ENCODE results near the gene KY. TPM values are rescaled to one million over a fixed set of nuclear protein-coding genes. Genes with fewer than 3 reads are reported as not detected.

Gene KY
- total RNA-seq = 1.6 and 4.3 TPM in 2 replicates
- polyA plus RNA-seq (2012) = 0.28 TPM

DNA sequence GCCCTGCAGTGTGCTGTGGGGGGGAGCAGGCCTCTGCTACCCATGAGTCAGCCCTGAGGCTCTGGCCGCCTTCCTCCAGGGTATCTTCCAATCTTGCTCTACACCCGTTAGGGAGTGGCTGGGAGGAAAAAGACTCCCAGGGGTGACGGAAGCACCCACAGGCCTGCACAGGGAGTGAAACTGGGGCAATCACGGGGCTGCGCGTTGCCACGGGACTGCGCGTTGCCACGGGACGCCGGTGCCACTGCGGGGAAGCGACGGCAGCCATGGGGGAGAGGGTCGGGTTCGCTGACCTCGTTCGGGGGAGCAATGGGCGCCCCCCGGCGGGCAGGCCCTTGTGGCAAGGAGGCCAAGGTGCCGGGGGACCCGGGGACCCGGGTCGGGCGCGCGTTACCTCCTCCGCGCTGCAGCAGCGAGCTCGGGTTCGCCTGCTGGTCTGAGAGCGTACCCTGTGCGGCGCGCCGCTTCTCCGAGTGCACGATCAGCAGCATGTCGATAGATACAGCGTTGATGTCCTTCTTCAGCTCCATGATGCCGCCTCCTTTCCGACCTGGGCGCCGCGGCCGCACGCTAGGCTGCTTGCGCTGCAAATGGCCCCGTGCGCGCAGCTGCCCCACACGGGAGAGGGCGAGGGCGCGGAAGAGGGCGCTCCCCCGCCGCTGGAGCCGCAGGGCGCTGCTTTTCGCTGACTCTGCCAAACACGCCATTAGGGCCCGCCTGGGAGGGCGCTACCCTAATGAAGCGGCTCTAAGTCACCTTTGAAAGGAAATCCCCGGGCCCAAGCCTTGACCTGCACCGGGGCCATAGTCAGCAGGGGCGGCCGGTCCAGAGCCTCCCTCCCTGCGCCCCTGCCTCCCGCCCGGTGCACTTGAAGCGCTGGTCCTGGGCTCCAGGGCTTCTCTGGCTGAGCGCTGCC is at the start of gene KY:
Gene KY, minus strand, starts transcription at position 592 of the 916 bp plus-strand sequence. Its CDS starts 62 bp downstream, at position 530.
- peak; percentile 65 for DNase-seq (ENCODE audit: low read depth)

DNA sequence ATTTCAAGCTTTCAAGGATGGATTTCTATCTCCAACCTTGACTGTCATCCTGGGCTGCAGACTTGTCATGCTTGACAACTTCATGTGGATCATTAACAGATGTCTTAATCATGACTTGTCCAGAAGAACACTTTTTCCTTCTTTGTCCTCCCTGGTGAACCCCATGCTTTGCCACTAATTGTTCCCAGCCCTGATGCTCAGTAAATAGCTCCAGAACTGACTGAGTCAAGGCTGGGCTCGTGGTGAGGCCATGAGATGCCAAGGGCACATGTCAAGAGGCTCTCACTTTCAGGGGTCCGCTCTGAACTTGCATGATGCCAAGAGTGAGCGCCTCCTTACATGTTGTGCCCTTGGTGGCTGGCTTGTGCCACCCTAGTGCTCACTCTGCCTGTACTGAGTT is 48.9 kb upstream of the KY start:
- DNase-seq (ENCODE audit: low read depth) = no peak

DNA sequence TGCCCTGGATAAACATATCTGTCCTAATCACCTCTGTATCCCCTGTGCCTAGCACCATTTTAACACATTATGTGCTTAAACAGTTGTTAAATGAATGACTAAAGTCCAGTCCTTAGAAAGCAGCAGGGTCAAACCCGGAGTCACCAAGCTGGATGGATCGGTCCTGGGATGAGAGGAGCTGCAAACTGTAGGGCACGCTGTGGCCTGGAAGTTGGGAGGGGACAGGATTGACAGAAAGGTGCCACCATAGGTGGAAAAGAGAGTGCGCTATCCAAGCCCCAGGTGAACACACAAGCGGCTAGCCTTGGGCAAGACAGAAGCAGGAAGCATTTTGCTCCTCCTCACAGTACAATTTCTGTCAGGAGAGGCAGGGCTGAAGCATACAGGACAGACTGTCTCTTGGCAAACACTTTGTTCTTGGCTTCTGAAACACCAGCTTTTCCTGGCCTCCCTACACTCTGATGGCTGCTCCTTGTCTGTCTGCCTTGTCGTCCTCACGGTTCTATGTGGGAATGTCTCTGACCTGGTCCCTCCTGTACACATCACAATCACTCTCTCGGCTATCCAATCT is 48.4 kb upstream of the KY start:
- no peak for DNase-seq (ENCODE audit: low read depth)

DNA sequence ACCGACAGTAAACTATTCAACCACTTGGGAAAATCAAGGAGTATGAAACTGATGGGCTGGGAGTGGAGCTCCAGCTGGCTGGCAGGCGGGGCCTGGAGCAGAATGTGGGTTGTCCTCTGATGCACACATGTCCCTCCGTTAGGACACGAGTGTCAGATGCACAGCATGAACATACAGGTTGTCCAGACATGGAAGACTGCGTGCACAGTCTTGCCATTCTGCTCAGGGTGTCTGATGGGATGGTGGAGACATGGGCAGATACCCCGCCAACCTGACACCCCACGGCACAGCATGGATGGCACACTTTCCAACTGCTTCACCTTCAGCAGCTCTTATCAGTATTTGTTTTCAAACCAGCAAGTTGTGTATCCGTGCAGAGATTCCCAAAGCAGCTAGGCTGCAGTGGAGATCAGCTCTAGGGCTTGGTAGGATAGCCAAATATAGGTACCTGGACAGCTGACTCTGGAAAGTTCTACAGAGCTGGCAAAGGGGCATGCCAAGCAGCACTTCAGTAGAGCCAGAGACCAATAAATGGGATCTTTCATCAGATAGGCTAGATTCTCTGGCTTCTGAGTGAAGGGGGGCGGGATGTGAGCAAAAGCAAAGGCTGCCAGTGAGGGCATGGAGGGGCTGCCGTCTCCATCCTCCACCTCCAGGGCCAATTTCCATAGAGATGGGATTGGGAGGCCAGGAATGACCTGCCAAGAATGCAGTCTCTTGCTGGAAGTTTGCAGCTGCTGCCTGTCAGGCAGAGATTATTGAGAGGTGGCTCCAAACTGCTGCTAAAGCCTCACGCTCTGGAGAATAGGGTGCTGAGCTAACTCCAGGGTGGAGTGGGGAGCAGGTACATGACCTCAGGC is 47.2 kb upstream of the KY start:
- DNase-seq (ENCODE audit: low read depth) = no peak

DNA sequence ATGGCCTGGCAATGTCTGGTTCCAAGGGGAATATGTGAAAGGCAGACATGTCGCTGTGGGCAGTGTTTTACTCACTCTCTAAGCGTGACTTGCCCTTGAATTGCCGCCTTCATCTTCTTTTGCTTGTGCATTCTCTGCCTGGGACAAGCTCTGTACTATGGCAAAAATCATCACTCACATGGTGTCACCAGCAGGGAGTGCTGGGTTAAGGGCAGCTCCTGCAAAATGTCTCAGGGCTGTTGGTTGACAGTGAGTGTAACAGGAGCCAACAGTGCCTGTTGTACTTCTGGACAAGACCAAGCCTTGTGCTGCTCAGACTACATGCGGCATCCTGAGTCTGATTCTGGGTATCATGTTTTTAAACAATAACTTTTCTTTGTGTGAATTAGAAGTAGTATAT is 45.3 kb upstream of the KY start:
- DNase-seq (ENCODE audit: low read depth) = no peak

- DNase-seq (ENCODE audit: low read depth) = no peak
Measured at GRCh38 chr3:134694946-134695543, 44.2 kb upstream of the KY start.

DNA sequence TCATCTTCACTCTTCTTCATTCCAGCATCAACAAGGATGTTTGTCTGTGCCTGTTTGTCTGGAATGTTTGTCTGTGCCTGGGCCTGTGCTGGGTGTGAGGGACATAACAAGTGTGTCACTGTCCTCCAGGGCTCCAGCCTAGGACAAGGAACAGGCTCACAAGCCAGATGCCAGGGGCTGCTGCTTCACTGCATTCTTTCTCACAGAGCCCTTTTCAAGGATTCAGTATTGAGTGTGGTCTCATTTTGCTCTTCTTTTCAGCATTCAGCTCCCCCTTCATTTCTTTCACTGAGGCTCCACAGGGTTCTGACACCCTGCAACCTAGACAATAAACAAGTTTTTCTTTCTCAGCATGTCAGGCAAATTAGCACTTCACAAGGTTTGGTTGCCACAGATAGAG is 43.6 kb upstream of the KY start:
- no peak for DNase-seq (ENCODE audit: low read depth)

DNA sequence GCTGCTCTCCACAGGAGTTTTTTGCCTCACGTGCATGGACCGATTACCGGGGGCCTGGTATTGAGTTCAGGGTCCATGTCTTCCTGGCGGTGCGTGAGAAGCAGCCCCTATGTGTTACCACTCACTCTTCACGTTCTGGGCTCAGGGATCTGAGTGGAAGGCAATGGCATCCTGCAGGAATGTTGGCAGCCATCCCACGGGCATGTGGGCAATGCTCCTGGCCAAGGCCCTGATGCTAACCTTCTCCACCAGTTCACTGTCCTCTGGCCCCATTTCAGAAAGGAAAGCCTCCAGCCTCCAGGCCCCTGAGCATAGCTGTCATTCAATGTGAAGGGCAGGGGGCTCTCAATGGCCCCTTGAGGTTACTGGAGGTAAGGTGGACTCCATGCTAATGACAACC is 43.0 kb upstream of the KY start:
- DNase-seq (ENCODE audit: low read depth) = peak; percentile 38

DNA sequence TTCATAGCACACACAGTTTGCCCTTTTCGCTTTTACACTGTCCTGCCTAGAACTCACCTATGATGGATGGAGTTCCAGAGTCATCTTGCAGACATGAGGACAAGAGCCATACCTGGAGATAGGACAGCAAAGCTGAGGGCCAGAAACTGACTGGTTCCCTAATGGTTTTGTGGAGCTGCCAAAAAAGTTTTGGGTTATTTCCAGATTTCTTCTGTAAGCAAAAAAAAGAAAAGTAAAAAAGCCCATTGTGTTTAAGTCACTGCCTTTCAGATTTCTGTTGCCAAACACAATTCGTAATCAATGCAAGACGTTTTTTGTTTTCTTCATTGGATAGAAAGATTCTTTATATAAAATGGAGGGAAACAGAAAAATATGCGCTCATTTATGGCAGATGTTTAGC is 42.4 kb upstream of the KY start:
- no peak for DNase-seq (ENCODE audit: low read depth)

- DNase-seq (ENCODE audit: low read depth) = no peak
Measured at GRCh38 chr3:134690226-134690625, 39.4 kb upstream of the KY start.

GRCh38 chr3:134687642-134688041 is 36.8 kb upstream of the KY start:
- peak; percentile 36 for DNase-seq (ENCODE audit: low read depth)

DNA sequence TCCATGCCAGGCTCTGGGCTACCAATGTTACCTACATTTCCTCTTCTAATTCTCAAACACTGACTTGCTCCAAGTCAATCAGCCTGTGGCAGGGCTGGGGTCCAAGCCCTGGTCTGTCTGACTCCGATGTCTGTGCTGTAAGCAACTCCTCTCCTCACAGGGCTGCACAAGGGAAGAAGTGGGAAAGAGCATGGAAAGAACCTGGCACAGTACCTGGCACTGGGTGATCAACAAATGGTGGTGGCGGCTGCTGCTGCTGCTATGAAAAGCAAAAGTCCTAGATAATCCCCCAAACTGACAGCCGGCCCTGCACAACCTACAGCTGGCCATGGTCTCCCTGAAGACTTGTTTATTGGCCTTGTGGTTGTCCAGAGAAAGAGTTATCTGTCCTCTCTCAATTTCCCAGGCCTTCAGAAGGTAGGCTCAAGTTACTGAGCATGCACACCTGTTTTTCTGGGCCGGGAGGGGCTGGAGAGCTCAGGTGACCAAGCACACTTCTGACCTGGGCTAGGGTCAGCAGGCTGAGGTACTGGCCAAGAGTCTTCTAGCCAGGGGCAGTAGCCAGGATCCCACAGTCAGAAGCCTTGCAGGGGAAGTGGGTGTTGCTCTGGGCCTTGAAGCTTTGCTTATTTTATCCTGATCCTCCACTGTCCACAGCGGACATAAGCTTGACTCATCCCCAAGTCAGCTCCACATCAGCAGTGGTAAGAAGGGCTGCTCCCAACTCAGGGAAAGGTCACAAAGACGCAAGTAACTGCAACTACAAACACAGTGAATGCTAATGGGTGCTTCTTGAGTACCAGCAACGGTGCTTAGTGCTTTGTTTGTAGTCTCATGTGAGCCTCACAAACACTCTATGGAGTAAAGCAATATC is 35.3 kb upstream of the KY start:
- peak; percentile 78 for DNase-seq (ENCODE audit: low read depth)

DNA sequence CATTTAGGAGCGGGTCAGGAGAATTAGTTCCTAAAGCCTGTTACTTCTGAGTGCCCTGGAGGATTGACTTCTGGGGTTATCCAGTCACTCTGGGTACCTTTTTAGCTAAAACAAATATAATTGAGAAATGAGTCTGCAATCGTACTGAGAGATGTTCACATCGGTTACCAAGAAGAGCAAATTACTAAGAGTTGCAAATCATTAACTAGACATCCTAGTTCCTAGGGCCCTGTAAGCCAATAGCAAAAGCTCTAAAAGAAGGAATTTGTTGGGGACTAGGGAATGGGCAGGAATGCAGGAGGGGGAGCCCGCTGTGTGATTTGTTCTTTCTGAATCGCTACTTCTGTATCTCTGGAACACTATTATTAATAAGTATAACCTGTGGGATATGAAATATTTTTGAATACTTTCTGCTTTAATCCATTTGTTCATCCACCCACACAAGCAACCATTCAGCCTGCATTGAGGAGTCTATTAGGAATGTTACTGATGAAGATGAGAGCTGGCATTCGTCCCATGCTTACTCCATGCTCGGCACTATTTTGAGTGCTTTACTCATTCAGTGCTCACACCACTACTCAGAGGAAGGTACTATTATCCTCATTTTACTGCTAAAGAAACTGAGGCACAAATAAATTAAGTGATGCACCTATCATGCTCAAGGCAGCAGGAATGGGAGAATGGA is 31.5 kb upstream of the KY start:
- DNase-seq (ENCODE audit: low read depth) = no peak

DNA sequence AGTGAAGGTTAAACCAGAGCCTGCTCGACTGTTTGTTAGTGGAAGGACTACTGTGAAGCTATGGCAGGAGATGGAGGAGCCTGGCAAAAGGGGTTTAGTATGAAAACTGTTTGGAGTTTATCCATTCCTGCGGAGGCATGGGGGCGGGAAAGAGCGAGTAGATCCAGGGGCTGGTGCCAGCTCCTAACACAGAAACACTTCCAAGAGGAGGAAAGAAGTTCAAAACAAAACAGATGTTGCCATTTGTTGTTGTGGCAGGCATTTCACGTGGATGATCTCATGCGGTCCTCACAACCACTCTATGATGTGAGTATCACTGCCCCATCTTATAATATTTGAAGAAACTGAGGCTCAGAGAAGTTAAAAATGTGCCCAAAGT is 30.7 kb upstream of the KY start:
- DNase-seq (ENCODE audit: low read depth) = peak; percentile 31

DNA sequence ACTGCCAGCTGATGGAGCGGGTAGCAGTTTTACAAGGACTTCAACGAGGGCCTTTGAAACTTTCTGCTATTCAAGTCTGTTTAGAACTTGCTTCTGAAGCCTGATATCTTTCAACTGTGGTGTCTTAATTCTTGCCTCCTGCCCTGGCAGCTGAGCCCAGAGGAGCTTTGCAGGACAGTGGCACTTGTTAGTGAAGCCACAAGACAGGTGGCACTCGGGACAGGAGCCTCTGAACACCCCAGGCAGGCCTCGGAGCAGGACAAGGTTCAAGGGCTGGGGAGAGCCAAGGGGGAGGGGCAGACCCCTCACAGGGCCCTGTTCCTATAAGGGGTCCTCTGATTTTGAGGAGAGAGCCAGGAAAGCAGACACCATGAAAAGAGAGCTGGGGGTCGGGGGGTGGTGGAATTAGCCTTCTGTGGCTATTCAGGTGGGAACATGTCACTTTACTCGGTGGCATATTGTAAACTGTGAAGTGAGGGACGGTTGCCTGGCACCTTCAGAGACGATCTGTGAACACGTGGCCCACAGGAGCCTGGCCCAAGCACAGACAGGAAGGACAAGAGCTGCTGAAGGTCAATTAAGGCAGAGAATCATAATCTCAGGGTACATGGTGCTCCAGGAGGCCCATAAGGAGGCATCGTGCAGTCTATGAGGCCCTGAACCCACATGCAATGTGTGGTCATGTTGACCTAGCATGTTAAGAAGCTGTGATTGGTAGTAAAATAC is 30.1 kb upstream of the KY start:
- DNase-seq (ENCODE audit: low read depth) = peak; percentile 84

DNA sequence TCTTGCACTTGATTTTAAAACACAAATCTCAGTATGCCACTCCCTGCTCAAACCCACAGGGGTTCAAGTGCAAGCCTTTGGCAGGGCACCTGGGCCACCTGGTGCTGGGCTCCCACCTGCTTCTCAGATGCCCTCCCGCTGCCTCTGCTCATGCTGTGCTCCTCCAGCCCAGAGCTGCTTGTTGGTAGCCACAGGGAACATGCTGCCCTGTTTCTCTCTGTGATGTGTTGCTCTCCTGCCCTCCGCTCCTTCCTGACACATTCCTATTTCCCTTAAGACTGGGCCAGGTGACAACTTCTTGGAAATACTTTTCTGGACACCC is 27.1 kb upstream of the KY start:
- DNase-seq (ENCODE audit: low read depth) = no peak

GRCh38 chr3:134677196-134677986 is 26.6 kb upstream of the KY start:
- DNase-seq (ENCODE audit: low read depth) = peak; percentile 56

- DNase-seq (ENCODE audit: low read depth) = no peak
Measured at GRCh38 chr3:134675726-134676256, 25.0 kb upstream of the KY start.

Data from myocyte (in vitro differentiated cells).